Measurements from ENCODE around the gene CARTPT. TPM values are rescaled to one million over a fixed set of nuclear protein-coding genes. Genes with fewer than 3 reads are reported as not detected.

The CARTPT gene
- total and polyA plus RNA-seq, 4 experiments from 2014 or later = not detected

DNA sequence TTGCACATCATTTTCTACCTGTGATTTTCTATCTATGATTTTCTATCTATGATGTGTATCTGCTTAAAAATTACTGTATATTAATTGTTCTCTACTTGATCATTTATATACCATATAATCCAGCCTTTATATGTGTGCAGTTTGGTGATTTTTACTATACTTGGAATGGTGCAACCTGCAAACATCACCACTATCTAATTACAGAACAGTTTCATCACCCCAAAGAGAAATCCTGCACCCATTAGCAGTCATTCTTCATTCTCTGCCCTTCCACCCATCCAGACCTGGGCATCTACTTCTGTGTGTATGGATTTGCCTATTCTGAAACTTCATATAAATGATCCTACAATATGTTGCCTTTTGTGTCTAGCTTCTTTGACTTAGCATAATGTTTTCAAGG lies 51.3 kb downstream of the CARTPT start:
- Mint-ChIP-seq H3K9me3 (no peaks in the 10 kb centered on the region), H3K27me3 (no peaks in the 10 kb centered on the region), H3K36me3 (no peaks in the 10 kb centered on the region), H3K27ac (no peak overlapping the region), H3K4me1 (peaks cover 0 to 7% (median under 1%) of the 10 kb centered on the region in 4 donors), H3K4me3 (no peak overlapping the region)
- no peaks in the 10 kb centered on the region for H3K36me3 ChIP-seq (ENCODE audit: insufficient read depth, low read length)
- H3K4me1 ChIP-seq (ENCODE audit: insufficient read depth, low read length) = no peaks in the 10 kb centered on the region
- no peaks in the 10 kb centered on the region for H3K9me3 ChIP-seq (ENCODE audit: control insufficient read depth in 1 of 2, low read length in 2 of 2)
- CTCF ChIA-PET (ENCODE audit: partially characterized antibody) = no interaction called here
- H3K27ac ChIP-seq (ENCODE audit: low read depth, low read length) = no peak overlapping the region
- H3K4me3 ChIP-seq (ENCODE audit: low read length in 2 of 2) = no peak overlapping the region
- POLR2A ChIA-PET (ENCODE audit: partially characterized antibody) = no interaction called here
- no peak for DNase-seq
- H3K27me3 ChIP-seq (ENCODE audit: insufficient read depth, low read length) = no peaks in the 10 kb centered on the region
- intact Hi-C loops (cut with micrococcal nuclease) = no loop called here

Other genes with a start within 250 kb of the CARTPT start
- gene MCCC2, start 131.9 kb upstream of the CARTPT start, total RNA-seq = 10 to 100 TPM; 31.1 to 31.9 TPM
- gene MCCC2, start 131.9 kb upstream of the CARTPT start, polyA plus RNA-seq = 10 to 100 TPM; 28.1 to 31.7 TPM

All from CD4-positive, alpha-beta memory T cell (primary cell).